ENCODE data around the gene CEBPA.

CEBPA gene

GRCh38 chr19:33270769-33271168 is 31.6 kb downstream of the CEBPA start:
- no peak for DNase-seq

GRCh38 chr19:33269016-33269415 is 33.3 kb downstream of the CEBPA start:
- no peak for DNase-seq

- DNase-seq: no peak
Measured at GRCh38 chr19:33268162-33268991, 34.0 kb downstream of the CEBPA start.

GRCh38 chr19:33267706-33268105 is 34.6 kb downstream of the CEBPA start:
- no peak for DNase-seq

- DNase-seq: no peak
Measured at GRCh38 chr19:33266974-33267484, 35.3 kb downstream of the CEBPA start.

GRCh38 chr19:33264881-33265445 is 37.4 kb downstream of the CEBPA start:
- no peak for DNase-seq

GRCh38 chr19:33263325-33264023 is 38.9 kb downstream of the CEBPA start:
- peak; percentile 71 for DNase-seq

GRCh38 chr19:33261511-33262189 is 40.7 kb downstream of the CEBPA start:
- no peak for DNase-seq

- peak; percentile 30 for DNase-seq
Measured at GRCh38 chr19:33260628-33261418, 41.5 kb downstream of the CEBPA start.

GRCh38 chr19:33259539-33259938 is 42.8 kb downstream of the CEBPA start:
- DNase-seq: no peak

- no peak for DNase-seq
Measured at GRCh38 chr19:33257828-33258227, 44.5 kb downstream of the CEBPA start.

GRCh38 chr19:33256261-33256660 is 46.1 kb downstream of the CEBPA start:
- no peak for DNase-seq

GRCh38 chr19:33255781-33256180 is 46.6 kb downstream of the CEBPA start:
- no peak for DNase-seq

- peak; percentile 22 for DNase-seq
Measured at GRCh38 chr19:33254245-33254824, 48.0 kb downstream of the CEBPA start.

GRCh38 chr19:33252971-33253370 is 49.4 kb downstream of the CEBPA start:
- DNase-seq: no peak

- no peak for DNase-seq
Measured at GRCh38 chr19:33252418-33252962, 49.8 kb downstream of the CEBPA start.

GRCh38 chr19:33251526-33252090 is 50.7 kb downstream of the CEBPA start:
- no peak for DNase-seq

GRCh38 chr19:33251076-33251475 is 51.3 kb downstream of the CEBPA start:
- no peak for DNase-seq

- DNase-seq: no peak
Measured at GRCh38 chr19:33250500-33250899, 51.8 kb downstream of the CEBPA start.

Data from hematopoietic multipotent progenitor cell treated with erythropoietin and hydrocortisone succinate and interleukin-3 and kit ligand, for 8 days (in vitro differentiated cells).